ENCODE measurements around the gene EID2B. TPM values are rescaled to one million over a fixed set of nuclear protein-coding genes. Genes with fewer than 3 reads are reported as not detected.

The EID2B gene
- total and polyA plus RNA-seq, 2 donors, result 4.3 to 10.6 TPM

DNA sequence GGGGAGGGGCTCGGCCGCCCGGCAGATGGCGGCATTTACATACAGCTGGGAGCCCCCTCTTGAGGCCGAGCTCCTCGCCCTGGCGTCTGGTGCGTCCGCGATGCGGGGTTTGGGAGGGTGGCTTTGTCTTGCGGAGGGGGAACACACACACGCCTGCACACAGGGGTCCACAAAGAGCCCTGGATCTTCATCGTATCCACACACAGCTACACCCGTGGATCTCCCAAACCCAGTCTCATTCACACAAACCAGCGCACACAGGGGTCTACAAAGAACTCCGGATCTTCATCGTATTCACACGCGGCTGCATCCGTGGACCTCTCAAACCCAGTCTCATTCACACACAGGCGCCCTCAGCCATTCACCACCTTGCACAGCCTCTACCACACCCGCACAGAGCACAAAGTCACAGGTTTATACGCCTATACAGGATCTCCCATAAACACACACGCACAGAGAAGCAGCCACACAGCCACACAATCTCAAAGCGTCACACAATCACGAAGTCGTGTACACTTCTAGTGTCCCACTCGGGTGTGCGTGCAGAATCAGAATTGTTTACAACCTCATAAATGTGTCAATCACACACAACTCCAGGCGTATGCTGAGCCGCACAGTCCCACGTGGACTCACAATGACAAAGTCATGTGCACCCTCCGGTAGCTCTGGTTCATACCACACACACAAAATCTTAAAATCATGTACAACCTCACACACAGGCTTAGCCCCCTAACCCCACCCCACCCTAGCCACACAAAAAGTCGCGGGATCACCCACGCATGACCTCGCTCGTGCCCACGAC lies 34.5 kb downstream of the EID2B start:
- H3K9me3 ChIP-seq (ENCODE audit: control insufficient read depth in 2 of 2, insufficient read depth in 1 of 2, low read length in 1 of 2), result no peaks in the 10 kb centered on the region
- peaks cover 0 to 12% of the 10 kb centered on the region in 2 donors for H3K4me1 ChIP-seq (ENCODE audit: control insufficient read depth in 2 of 2, insufficient read depth in 2 of 2, low read length in 2 of 2)
- peak in 1 of 9 donors; percentile 29 for DNase-seq (ENCODE audit: low read depth in 6 of 9, low spot score in 9 of 9)
- 2% methylated on average over 40 of the region's 40 CpGs for WGBS
- H3K36me3 ChIP-seq (ENCODE audit: control insufficient read depth in 2 of 2, insufficient read depth in 2 of 2, low read length in 1 of 2), result no peaks in the 10 kb centered on the region
- H3K4me3 ChIP-seq (ENCODE audit: low read length in 2 of 2), result no peak overlapping the region
- H3K27ac ChIP-seq (ENCODE audit: low read depth in 1 of 2, low read length in 1 of 2), result no peak overlapping the region
- H3K27me3 ChIP-seq (ENCODE audit: control insufficient read depth in 2 of 2, insufficient read depth in 1 of 2, low read length in 1 of 2), result peaks cover 43 to 72% of the 10 kb centered on the region in 2 donors

DNA sequence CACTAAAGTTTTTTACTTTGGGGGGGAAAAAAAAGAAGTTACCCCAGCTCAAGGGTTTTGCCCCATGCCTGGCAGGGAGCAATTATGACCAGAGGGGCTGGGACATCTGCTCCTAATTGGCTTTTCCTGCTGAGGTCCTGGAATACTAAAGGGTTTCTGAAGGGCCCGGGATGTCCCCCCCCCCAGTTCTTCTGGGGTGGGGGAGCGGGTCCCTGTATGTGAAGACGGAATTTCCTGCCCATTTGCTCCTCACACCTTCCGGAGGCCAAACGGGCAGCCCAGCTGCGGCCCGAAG lies 35.0 kb downstream of the EID2B start:
- Histone ChIP-seq H3K9me3 (ENCODE audit: control insufficient read depth in 2 of 2, insufficient read depth in 1 of 2, low read length in 1 of 2) (no peaks in the 10 kb centered on the region), H3K36me3 (ENCODE audit: control insufficient read depth in 2 of 2, insufficient read depth in 2 of 2, low read length in 1 of 2) (no peaks in the 10 kb centered on the region), H3K4me3 (ENCODE audit: low read length in 2 of 2) (no peak overlapping the region), H3K27me3 (ENCODE audit: control insufficient read depth in 2 of 2, insufficient read depth in 1 of 2, low read length in 1 of 2) (peaks cover 43 to 68% of the 10 kb centered on the region in 2 donors), H3K27ac (ENCODE audit: low read depth in 1 of 2, low read length in 1 of 2) (no peak overlapping the region), H3K4me1 (ENCODE audit: control insufficient read depth in 2 of 2, insufficient read depth in 2 of 2, low read length in 2 of 2) (peaks cover 0 to 9% of the 10 kb centered on the region in 2 donors)
- DNase-seq (ENCODE audit: low read depth in 6 of 9, low spot score in 9 of 9), result no peak
- WGBS, result 0% methylated on average over 7 of the region's 7 CpGs

DNA sequence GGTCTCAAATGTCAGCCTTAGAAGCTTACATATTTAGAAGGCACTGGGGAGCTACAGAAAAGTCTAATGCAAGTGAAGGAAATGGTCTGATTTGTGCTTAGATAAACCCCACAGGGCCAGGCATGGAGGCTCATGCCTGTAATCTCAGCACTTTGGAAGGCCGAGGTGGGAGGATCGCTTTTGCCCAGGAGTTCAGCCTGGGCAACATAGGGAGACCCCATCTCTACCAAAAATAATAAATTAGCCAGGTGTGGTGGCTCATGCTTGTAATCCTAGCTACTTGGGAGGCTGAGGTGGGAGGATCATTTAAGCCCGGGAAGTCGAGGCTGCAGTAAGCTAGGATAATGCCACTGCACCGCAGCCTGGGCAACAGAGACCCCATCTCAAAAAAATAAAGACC lies 36.6 kb downstream of the EID2B start:
- WGBS, result 95% methylated on average over 5 of the region's 5 CpGs
- Histone ChIP-seq H3K9me3 (ENCODE audit: control insufficient read depth in 2 of 2, insufficient read depth in 1 of 2, low read length in 1 of 2) (no peaks in the 10 kb centered on the region), H3K36me3 (ENCODE audit: control insufficient read depth in 2 of 2, insufficient read depth in 2 of 2, low read length in 1 of 2) (peaks cover 0 to 4% of the 10 kb centered on the region in 2 donors), H3K27me3 (ENCODE audit: control insufficient read depth in 2 of 2, insufficient read depth in 1 of 2, low read length in 1 of 2) (peaks cover 40 to 52% of the 10 kb centered on the region in 2 donors), H3K4me3 (ENCODE audit: low read length in 2 of 2) (no peak overlapping the region), H3K27ac (ENCODE audit: low read depth in 1 of 2, low read length in 1 of 2) (no peak overlapping the region), H3K4me1 (ENCODE audit: control insufficient read depth in 2 of 2, insufficient read depth in 2 of 2, low read length in 2 of 2) (peaks cover 0 to 9% of the 10 kb centered on the region in 2 donors)
- no peak for DNase-seq (ENCODE audit: low read depth in 6 of 9, low spot score in 9 of 9)

GRCh38 chr19:39494661-39495060 lies 38.0 kb downstream of the EID2B start:
- Histone ChIP-seq H3K36me3 (ENCODE audit: control insufficient read depth in 2 of 2, insufficient read depth in 2 of 2, low read length in 1 of 2) (peaks cover 8 to 14% of the 10 kb centered on the region in 2 donors), H3K4me3 (ENCODE audit: low read length in 2 of 2) (no peak overlapping the region), H3K4me1 (ENCODE audit: control insufficient read depth in 2 of 2, insufficient read depth in 2 of 2, low read length in 2 of 2) (peaks cover 0 to 9% of the 10 kb centered on the region in 2 donors), H3K27ac (ENCODE audit: low read depth in 1 of 2, low read length in 1 of 2) (no peak overlapping the region), H3K9me3 (ENCODE audit: control insufficient read depth in 2 of 2, insufficient read depth in 1 of 2, low read length in 1 of 2) (no peaks in the 10 kb centered on the region), H3K27me3 (ENCODE audit: control insufficient read depth in 2 of 2, insufficient read depth in 1 of 2, low read length in 1 of 2) (peaks cover 29 to 40% of the 10 kb centered on the region in 2 donors)
- WGBS, result 96% methylated on average over 5 of the region's 5 CpGs
- DNase-seq (ENCODE audit: low read depth in 6 of 9, low spot score in 9 of 9), result no peak

GRCh38 chr19:39492788-39493187 lies 39.9 kb downstream of the EID2B start:
- H3K27ac ChIP-seq (ENCODE audit: low read depth in 1 of 2, low read length in 1 of 2), result no peak overlapping the region
- H3K4me1 ChIP-seq (ENCODE audit: control insufficient read depth in 2 of 2, insufficient read depth in 2 of 2, low read length in 2 of 2), result peaks cover 0 to 2% of the 10 kb centered on the region in 2 donors
- no peaks in the 10 kb centered on the region for H3K9me3 ChIP-seq (ENCODE audit: control insufficient read depth in 2 of 2, insufficient read depth in 1 of 2, low read length in 1 of 2)
- no peak overlapping the region for H3K4me3 ChIP-seq (ENCODE audit: low read length in 2 of 2)
- 98% methylated on average over 3 of the region's 3 CpGs for WGBS
- no peak for DNase-seq (ENCODE audit: low read depth in 6 of 9, low spot score in 9 of 9)
- H3K36me3 ChIP-seq (ENCODE audit: control insufficient read depth in 2 of 2, insufficient read depth in 2 of 2, low read length in 1 of 2), result peaks cover 25 to 32% of the 10 kb centered on the region in 2 donors
- peaks cover 11 to 21% of the 10 kb centered on the region in 2 donors for H3K27me3 ChIP-seq (ENCODE audit: control insufficient read depth in 2 of 2, insufficient read depth in 1 of 2, low read length in 1 of 2)

- no peak for DNase-seq (ENCODE audit: low read depth in 6 of 9, low spot score in 9 of 9)
- no peaks in the 10 kb centered on the region for H3K9me3 ChIP-seq (ENCODE audit: control insufficient read depth in 2 of 2, insufficient read depth in 1 of 2, low read length in 1 of 2)
- H3K36me3 ChIP-seq (ENCODE audit: control insufficient read depth in 2 of 2, insufficient read depth in 2 of 2, low read length in 1 of 2), result peaks cover 26 to 33% of the 10 kb centered on the region in 2 donors
- no peak overlapping the region for H3K4me3 ChIP-seq (ENCODE audit: low read length in 2 of 2)
- WGBS, result 95% methylated on average over 6 of the region's 6 CpGs
- no peaks in the 10 kb centered on the region for H3K4me1 ChIP-seq (ENCODE audit: control insufficient read depth in 2 of 2, insufficient read depth in 2 of 2, low read length in 2 of 2)
- peaks cover 6 to 15% of the 10 kb centered on the region in 2 donors for H3K27me3 ChIP-seq (ENCODE audit: control insufficient read depth in 2 of 2, insufficient read depth in 1 of 2, low read length in 1 of 2)
- no peak overlapping the region for H3K27ac ChIP-seq (ENCODE audit: low read depth in 1 of 2, low read length in 1 of 2)
Measured at GRCh38 chr19:39492225-39492624, 40.4 kb downstream of the EID2B start.

DNA sequence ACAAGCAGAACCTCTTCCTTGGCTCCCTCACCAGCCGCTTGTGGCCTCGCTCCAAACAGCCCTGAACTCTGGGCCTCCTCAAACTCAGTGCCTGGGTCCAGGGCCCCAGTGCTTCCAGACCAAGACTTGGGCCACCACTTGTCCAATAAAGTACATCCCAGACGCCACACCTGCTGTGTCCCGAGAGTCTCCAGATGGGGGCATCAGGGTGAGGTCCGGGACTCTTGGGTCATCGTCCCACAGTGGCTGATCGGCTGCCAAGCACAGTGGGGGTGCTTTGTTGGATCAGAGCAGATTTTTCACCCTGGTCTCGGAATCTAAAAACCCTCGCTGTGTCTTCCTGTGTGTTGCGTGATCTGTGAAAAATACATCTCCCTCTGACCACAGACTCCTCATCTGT lies 42.9 kb downstream of the EID2B start:
- no peaks in the 10 kb centered on the region for H3K4me1 ChIP-seq (ENCODE audit: control insufficient read depth in 2 of 2, insufficient read depth in 2 of 2, low read length in 2 of 2)
- no peak overlapping the region for H3K4me3 ChIP-seq (ENCODE audit: low read length in 2 of 2)
- H3K36me3 ChIP-seq (ENCODE audit: control insufficient read depth in 2 of 2, insufficient read depth in 2 of 2, low read length in 1 of 2), result peaks cover 44 to 52% of the 10 kb centered on the region in 2 donors
- no peaks in the 10 kb centered on the region for H3K9me3 ChIP-seq (ENCODE audit: control insufficient read depth in 2 of 2, insufficient read depth in 1 of 2, low read length in 1 of 2)
- H3K27ac ChIP-seq (ENCODE audit: low read depth in 1 of 2, low read length in 1 of 2), result no peak overlapping the region
- H3K27me3 ChIP-seq (ENCODE audit: control insufficient read depth in 2 of 2, insufficient read depth in 1 of 2, low read length in 1 of 2), result no peaks in the 10 kb centered on the region
- 96% methylated on average over 10 of the region's 10 CpGs for whole genome bisulfite sequencing
- no peak for DNase-seq (ENCODE audit: low read depth in 6 of 9, low spot score in 9 of 9)

DNA sequence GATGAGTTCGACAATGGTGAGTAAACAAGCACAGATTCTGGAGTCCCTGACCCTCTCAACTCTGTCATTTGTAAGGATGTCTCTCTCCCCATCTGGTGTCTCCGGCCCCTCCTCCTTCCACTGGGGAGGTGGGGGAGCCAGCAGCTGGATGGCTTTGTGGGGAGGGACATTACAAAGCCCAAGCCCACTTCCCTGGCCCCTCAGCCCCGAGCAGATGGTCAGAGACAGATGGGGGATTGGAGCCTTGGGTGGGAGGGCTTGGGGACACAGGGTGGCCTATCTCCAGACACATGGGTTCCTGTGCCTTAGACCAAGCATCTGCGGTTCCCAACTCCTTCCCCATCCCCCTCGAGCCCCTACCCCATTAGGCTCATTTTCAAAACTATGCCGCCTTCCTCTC lies 49.5 kb downstream of the EID2B start:
- H3K9me3 ChIP-seq (ENCODE audit: control insufficient read depth in 2 of 2, insufficient read depth in 1 of 2, low read length in 1 of 2), result no peaks in the 10 kb centered on the region
- H3K36me3 ChIP-seq (ENCODE audit: control insufficient read depth in 2 of 2, insufficient read depth in 2 of 2, low read length in 1 of 2), result peaks cover 22 to 24% of the 10 kb centered on the region in 2 donors
- H3K27me3 ChIP-seq (ENCODE audit: control insufficient read depth in 2 of 2, insufficient read depth in 1 of 2, low read length in 1 of 2), result no peaks in the 10 kb centered on the region
- WGBS, result 81% methylated on average over 6 of the region's 6 CpGs
- H3K4me1 ChIP-seq (ENCODE audit: control insufficient read depth in 2 of 2, insufficient read depth in 2 of 2, low read length in 2 of 2), result peaks cover 13 to 16% of the 10 kb centered on the region in 2 donors
- no peak overlapping the region for H3K27ac ChIP-seq (ENCODE audit: low read depth in 1 of 2, low read length in 1 of 2)
- H3K4me3 ChIP-seq (ENCODE audit: low read length in 2 of 2), result no peak overlapping the region
- DNase-seq (ENCODE audit: low read depth in 6 of 9, low spot score in 9 of 9), result no peak

DNA sequence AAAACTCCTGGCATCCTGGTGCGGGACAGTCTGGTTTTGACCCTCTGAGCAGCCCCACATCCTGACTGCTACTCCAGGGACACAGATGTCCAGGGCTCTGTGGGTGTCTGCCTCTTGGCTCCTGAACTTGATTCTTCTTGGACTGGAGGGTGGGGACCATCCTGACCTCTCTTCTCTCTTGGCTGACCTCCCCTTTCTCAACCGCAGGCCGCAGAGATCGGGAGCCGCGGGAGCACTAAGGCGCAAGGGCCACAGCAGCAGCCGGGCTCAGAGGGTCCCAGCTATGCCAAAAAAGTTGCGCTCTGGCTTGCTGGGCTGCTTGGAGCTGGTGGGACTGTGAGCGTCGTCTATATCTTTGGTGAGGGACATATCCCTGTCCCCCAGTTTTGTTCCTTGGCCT lies 51.0 kb downstream of the EID2B start:
- H3K4me1 ChIP-seq (ENCODE audit: control insufficient read depth in 2 of 2, insufficient read depth in 2 of 2, low read length in 2 of 2), result peaks cover 13 to 16% of the 10 kb centered on the region in 2 donors
- DNase-seq (ENCODE audit: low read depth in 6 of 9, low spot score in 9 of 9), result no peak
- peaks cover 14% of the 10 kb centered on the region in 2 donors for H3K36me3 ChIP-seq (ENCODE audit: control insufficient read depth in 2 of 2, insufficient read depth in 2 of 2, low read length in 1 of 2)
- peak overlapping the region in 1 of 2 donors; percentile 91 for H3K4me3 ChIP-seq (ENCODE audit: low read length in 2 of 2)
- no peaks in the 10 kb centered on the region for H3K27me3 ChIP-seq (ENCODE audit: control insufficient read depth in 2 of 2, insufficient read depth in 1 of 2, low read length in 1 of 2)
- no peaks in the 10 kb centered on the region for H3K9me3 ChIP-seq (ENCODE audit: control insufficient read depth in 2 of 2, insufficient read depth in 1 of 2, low read length in 1 of 2)
- H3K27ac ChIP-seq (ENCODE audit: low read depth in 1 of 2, low read length in 1 of 2), result no peak overlapping the region
- WGBS, result 89% methylated on average over 11 of the region's 11 CpGs
